ENCODE measurements around the gene GIMD1.

DNA sequence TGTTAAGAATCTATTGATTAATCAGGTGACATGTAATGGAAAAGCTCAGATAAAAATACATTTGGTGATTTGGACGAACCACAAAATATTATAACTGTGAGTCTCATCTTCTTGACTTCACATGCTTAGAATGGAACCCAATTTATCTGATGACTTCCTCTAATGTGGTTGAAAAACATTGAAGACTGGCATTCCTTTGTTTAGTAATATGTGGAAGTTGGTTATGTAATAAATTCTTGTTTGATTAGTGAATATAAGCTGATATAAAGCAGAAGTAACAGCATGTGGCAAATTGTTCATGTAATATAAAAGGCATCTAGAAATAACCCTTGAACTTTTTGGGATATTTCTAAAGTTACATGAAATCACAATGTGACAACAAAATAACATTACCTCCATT lies 9.7 kb downstream of the GIMD1 start:
- TF ChIP-seq EZH2phosphoT487 (IDR thresholded peaks at IDR 0.05; ENCODE audit: borderline replicate concordance): no peak
- TF ChIP-seq, protein P1, sequence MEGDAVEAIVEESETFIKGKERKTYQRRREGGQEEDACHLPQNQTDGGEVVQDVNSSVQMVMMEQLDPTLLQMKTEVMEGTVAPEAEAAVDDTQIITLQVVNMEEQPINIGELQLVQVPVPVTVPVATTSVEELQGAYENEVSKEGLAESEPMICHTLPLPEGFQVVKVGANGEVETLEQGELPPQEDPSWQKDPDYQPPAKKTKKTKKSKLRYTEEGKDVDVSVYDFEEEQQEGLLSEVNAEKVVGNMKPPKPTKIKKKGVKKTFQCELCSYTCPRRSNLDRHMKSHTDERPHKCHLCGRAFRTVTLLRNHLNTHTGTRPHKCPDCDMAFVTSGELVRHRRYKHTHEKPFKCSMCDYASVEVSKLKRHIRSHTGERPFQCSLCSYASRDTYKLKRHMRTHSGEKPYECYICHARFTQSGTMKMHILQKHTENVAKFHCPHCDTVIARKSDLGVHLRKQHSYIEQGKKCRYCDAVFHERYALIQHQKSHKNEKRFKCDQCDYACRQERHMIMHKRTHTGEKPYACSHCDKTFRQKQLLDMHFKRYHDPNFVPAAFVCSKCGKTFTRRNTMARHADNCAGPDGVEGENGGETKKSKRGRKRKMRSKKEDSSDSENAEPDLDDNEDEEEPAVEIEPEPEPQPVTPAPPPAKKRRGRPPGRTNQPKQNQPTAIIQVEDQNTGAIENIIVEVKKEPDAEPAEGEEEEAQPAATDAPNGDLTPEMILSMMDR (conservative IDR thresholded peaks at IDR 0.05; ENCODE audit: low read length): no peak
